ENCODE measurements around the gene SNX6. TPM values are rescaled to one million over a fixed set of nuclear protein-coding genes. Genes with fewer than 3 reads are reported as not detected.

The SNX6 gene
- total and polyA plus RNA-seq, 2 experiments from 2014 or later: 59.9 to 207 TPM

DNA sequence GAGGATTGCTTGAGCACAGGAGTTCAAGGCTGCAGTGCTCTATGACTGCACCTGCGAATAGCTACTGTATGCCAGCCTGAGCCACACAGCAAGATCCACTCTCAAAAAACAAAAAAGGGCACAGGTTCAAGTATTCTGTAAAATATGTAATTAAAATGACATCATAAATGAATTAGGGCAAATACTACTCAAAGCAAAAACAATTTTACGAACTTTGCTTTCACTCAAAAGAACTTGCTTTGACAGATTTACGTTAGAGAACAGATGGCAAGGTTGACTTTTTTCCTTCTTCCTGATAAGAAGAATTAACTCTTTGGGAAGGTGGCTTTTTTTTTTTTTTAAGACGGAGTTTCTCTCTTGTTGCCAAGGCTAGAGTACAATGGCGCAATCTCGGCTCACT lies 46.4 kb downstream of the SNX6 start:
- 83% methylated on average over 6 of the region's 6 CpGs for WGBS (ENCODE audit: low lambda C conversion rate, missing lambda C conversion rate)
- no peaks in the 10 kb centered on the region for H3K27me3 ChIP-seq
- DNase-seq (ENCODE audit: low spot score): no peak
- H3K79me2 ChIP-seq: peaks cover under 1% of the 10 kb centered on the region
- no peaks in the 10 kb centered on the region for H3K4me1 ChIP-seq (ENCODE audit: insufficient read depth)
- no peak overlapping the region for H3K4me2 ChIP-seq
- H3K9me2 ChIP-seq (replicated peaks; ENCODE audit: insufficient read depth): no peaks in the 10 kb centered on the region
- no peak overlapping the region for H3K4me3 ChIP-seq
- no peak overlapping the region for H3K27ac ChIP-seq
- no peaks in the 10 kb centered on the region for H4K20me1 ChIP-seq (ENCODE audit: insufficient read depth, poor library complexity, severe bottlenecking)
- H3K9me3 ChIP-seq (ENCODE audit: low read depth): no peaks in the 10 kb centered on the region
- H3K36me3 ChIP-seq (replicated peaks; ENCODE audit: insufficient read depth, low read depth): no peaks in the 10 kb centered on the region
- H2AFZ ChIP-seq: no peak overlapping the region
- TF ChIP-seq, protein P1, sequence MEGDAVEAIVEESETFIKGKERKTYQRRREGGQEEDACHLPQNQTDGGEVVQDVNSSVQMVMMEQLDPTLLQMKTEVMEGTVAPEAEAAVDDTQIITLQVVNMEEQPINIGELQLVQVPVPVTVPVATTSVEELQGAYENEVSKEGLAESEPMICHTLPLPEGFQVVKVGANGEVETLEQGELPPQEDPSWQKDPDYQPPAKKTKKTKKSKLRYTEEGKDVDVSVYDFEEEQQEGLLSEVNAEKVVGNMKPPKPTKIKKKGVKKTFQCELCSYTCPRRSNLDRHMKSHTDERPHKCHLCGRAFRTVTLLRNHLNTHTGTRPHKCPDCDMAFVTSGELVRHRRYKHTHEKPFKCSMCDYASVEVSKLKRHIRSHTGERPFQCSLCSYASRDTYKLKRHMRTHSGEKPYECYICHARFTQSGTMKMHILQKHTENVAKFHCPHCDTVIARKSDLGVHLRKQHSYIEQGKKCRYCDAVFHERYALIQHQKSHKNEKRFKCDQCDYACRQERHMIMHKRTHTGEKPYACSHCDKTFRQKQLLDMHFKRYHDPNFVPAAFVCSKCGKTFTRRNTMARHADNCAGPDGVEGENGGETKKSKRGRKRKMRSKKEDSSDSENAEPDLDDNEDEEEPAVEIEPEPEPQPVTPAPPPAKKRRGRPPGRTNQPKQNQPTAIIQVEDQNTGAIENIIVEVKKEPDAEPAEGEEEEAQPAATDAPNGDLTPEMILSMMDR (IDR thresholded peaks at IDR 0.05; ENCODE audit: poor library complexity): no peak
- TF ChIP-seq EZH2 (IDR thresholded peaks at IDR 0.05; ENCODE audit: borderline replicate concordance): no peak
- no peak for TF ChIP-seq EZH2phosphoT487 (IDR thresholded peaks at IDR 0.05; ENCODE audit: low read depth, severe bottlenecking, unreplicated experiment)

- no peak overlapping the region for H3K27ac ChIP-seq
- H3K4me3 ChIP-seq: no peak overlapping the region
- no peaks in the 10 kb centered on the region for H3K36me3 ChIP-seq (replicated peaks; ENCODE audit: insufficient read depth, low read depth)
- 98% methylated on average over 9 of the region's 11 CpGs for WGBS (ENCODE audit: low lambda C conversion rate, missing lambda C conversion rate)
- TF ChIP-seq, protein P1 (IDR thresholded peaks at IDR 0.05; ENCODE audit: poor library complexity): no peak
- TF ChIP-seq EZH2 (IDR thresholded peaks at IDR 0.05; ENCODE audit: borderline replicate concordance): no peak
- TF ChIP-seq EZH2phosphoT487 (IDR thresholded peaks at IDR 0.05; ENCODE audit: low read depth, severe bottlenecking, unreplicated experiment): no peak
- no peak for DNase-seq (ENCODE audit: low spot score)
- H3K79me2 ChIP-seq: no peaks in the 10 kb centered on the region
- H3K27me3 ChIP-seq: no peaks in the 10 kb centered on the region
- H4K20me1 ChIP-seq (ENCODE audit: insufficient read depth, poor library complexity, severe bottlenecking): no peaks in the 10 kb centered on the region
- no peaks in the 10 kb centered on the region for H3K4me1 ChIP-seq (ENCODE audit: insufficient read depth)
- H2AFZ ChIP-seq: no peak overlapping the region
- H3K9me3 ChIP-seq (ENCODE audit: low read depth): no peaks in the 10 kb centered on the region
- H3K4me2 ChIP-seq: no peak overlapping the region
- H3K9me2 ChIP-seq (replicated peaks; ENCODE audit: insufficient read depth): no peaks in the 10 kb centered on the region
Measured at GRCh38 chr14:34582117-34582680, 47.7 kb downstream of the SNX6 start.

- H2AFZ ChIP-seq: no peak overlapping the region
- H4K20me1 ChIP-seq (ENCODE audit: insufficient read depth, poor library complexity, severe bottlenecking): no peaks in the 10 kb centered on the region
- no peak overlapping the region for H3K27ac ChIP-seq
- no peaks in the 10 kb centered on the region for H3K27me3 ChIP-seq
- DNase-seq (ENCODE audit: low spot score): no peak
- no peaks in the 10 kb centered on the region for H3K4me1 ChIP-seq (ENCODE audit: insufficient read depth)
- no peaks in the 10 kb centered on the region for H3K9me3 ChIP-seq (ENCODE audit: low read depth)
- H3K4me3 ChIP-seq: no peak overlapping the region
- no peak for TF ChIP-seq EZH2 (IDR thresholded peaks at IDR 0.05; ENCODE audit: borderline replicate concordance)
- TF ChIP-seq, protein P1 (IDR thresholded peaks at IDR 0.05; ENCODE audit: poor library complexity): no peak
- no peak for TF ChIP-seq EZH2phosphoT487 (IDR thresholded peaks at IDR 0.05; ENCODE audit: low read depth, severe bottlenecking, unreplicated experiment)
- H3K4me2 ChIP-seq: no peak overlapping the region
- H3K9me2 ChIP-seq (replicated peaks; ENCODE audit: insufficient read depth): no peaks in the 10 kb centered on the region
- WGBS (ENCODE audit: low lambda C conversion rate, missing lambda C conversion rate): 98% methylated on average over 5 of the region's 5 CpGs
- peaks cover 3% of the 10 kb centered on the region for H3K79me2 ChIP-seq
- no peaks in the 10 kb centered on the region for H3K36me3 ChIP-seq (replicated peaks; ENCODE audit: insufficient read depth, low read depth)
Measured at GRCh38 chr14:34580381-34580780, 49.6 kb downstream of the SNX6 start.
